ENCODE data around the gene EPO.

- no peak for TF ChIP-seq NFRKB (IDR thresholded peaks at IDR 0.05)
- no peak for TF ChIP-seq FOXA1 (IDR thresholded peaks at IDR 0.05)
- no peak for TF ChIP-seq SP1 (IDR thresholded peaks at IDR 0.05)
- TF ChIP-seq FOXM1 (IDR thresholded peaks at IDR 0.05; ENCODE audit: borderline replicate concordance) = no peak
- no peak for TF ChIP-seq LEF1 (IDR thresholded peaks at IDR 0.05; ENCODE audit: borderline replicate concordance)
- no peak for TF ChIP-seq FOXK2 (IDR thresholded peaks at IDR 0.05)
- TF ChIP-seq BHLHE40 (IDR thresholded peaks at IDR 0.05; ENCODE audit: borderline replicate concordance) = no peak
- no peak for TF ChIP-seq TARDBP (IDR thresholded peaks at IDR 0.05)
- no peak for TF ChIP-seq ELF4 (IDR thresholded peaks at IDR 0.05)
- TF ChIP-seq SUZ12 (IDR thresholded peaks at IDR 0.05) = no peak
- no peak for TF ChIP-seq PKNOX1 (IDR thresholded peaks at IDR 0.05)
- no peak for TF ChIP-seq ZNF384 (IDR thresholded peaks at IDR 0.05)
- no peak for TF ChIP-seq L3MBTL2 (conservative IDR thresholded peaks at IDR 0.05)
Observed at GRCh38 chr7:100764841-100765240, 44.6 kb downstream of the EPO start.

All from HEK293T (cell line).